Activated CD4-positive, alpha-beta T cell treated with anti-CD3 and anti-CD28 coated beads, Interleukin-2, amount 50 U/mL, for 16 hours (primary cell): ENCODE data around the gene SEMA5A.

Experiments
- DNase-seq: peaks from one replicate; pipeline ENCODE4 v3.0.0-alpha.2; 2020

SEMA5A gene

DNA sequence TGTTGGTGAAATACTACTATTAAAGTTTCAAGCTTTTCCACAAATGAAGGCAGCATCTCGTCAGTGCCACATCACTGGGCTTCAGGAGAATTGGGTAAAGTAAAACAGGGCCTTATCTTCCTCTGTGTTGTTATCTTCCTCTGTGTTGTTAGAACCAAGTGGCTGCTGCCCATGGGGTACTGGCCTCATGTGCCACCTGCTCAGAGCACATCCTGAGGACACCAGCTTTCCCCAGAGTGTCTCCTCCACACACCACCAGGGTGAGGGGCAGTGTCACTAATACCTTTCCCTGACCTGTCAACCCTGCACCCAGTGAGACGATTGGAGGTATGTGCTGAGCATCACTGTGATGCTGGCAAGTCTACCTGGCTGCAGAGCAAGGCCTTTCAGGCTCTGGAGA lies 499.9 kb downstream of the SEMA5A start:
- no peak for DNase-seq

DNA sequence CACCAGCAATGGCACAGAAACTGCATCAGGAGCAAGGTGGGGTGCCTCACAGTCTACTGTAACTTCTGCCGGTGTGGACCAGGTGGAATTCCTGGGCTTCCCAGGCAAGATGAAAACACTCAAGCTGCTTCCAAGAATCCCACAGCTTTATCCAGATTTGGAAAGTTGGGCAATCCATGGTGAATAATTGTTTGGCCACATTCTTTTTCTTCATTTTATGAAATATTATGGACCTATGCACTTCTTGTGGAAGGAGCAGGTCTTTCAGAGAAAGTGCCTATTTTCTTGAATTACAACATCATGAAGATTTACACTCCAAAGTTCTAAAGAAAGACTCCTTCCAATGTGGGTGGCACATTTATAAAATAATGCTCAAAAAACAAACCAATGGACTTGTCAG lies 503.6 kb downstream of the SEMA5A start:
- no peak for DNase-seq

DNA sequence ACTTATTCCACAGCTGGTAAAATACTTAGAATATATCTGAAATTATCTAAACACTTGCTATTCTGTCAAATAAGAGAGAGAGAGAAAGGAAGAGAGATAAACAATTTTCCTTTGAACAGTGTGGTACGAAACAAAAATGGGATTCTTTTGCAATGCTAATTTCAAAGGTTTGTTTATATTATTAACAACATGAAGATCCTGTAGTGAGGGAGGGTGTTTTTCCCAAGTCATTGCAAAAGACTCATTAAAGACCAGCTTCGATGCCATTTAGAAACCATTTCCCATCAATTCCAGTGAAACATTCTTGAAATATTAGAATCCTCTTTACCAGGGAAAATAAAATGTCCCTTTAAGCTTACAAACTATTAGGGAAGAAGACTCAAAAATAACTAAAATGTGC lies 505.4 kb downstream of the SEMA5A start:
- DNase-seq, result no peak

DNA sequence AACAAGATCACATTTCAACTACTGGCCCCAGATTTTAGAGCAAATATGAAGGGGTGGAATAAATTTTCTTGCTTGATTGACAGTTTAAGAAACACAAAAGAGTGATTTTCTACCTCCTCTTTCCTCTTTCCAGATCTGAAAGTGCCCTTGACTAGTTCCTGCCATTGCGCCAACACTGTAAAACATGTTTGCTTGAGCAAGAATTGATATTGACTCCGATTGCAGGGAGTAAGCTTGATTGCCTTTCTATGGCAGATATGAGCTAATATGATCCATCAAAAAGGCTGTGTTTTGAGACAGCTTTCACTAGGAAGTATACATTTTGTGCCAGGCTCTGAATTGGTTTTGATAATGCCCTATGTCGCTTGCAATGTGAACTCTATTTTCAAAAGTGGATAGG lies 508.8 kb downstream of the SEMA5A start:
- DNase-seq, result no peak

DNA sequence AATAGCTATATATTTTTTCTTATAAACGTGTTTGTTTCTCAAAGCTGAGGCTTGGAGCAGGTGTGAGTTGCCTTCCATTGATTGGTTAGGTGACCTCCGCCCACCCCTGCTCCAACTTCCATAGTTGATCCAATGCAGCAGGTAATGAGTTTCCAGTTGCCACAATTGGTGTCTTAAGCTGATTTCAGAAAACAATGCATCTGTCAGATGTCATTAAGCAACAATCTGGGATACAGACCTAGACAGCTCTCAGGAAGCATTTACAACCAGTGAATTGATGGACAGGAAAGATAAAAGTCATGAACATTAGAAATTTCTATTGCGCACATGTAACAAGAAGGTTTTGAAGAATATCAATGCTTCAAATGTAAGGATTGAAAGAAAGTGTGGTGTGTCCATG lies 510.5 kb downstream of the SEMA5A start:
- DNase-seq, result no peak

DNA sequence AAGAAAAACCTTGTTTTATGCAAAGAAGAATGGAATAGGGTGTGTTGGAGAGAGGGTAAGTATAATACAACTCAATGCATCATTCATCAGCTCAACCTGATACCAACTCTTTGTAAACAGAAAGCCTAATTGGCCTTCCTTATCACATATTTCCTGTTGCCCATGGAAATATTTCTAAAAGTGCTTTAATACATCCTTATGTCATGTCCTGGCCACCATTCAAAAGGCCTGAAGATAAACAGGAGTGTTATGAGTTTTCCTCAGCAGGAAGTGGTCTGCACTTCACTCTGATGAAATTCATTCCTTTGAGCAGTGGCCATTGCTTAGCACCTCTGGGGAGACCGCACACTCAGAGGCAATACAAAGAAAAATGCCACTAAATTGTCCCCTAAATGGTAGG lies 511.2 kb downstream of the SEMA5A start:
- DNase-seq, result no peak

DNA sequence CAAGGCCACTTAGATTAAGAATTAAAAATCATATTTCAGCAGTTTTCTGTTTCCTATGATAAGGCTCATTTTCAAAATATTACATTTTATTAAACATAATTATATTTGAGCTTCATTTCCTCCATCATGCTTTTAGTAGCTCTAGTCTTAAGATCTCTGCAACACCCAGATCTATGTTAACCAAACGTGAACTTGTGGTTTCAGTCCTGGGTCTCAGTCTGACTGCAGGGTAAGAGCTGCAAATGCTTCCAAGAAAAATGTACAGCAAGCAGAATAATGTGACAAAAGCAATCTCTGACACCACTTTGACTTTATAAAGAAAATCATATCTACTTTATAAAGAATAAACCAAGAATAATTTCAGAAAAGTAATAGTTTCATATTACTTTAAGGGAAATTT lies 512.4 kb downstream of the SEMA5A start:
- DNase-seq, result no peak

DNA sequence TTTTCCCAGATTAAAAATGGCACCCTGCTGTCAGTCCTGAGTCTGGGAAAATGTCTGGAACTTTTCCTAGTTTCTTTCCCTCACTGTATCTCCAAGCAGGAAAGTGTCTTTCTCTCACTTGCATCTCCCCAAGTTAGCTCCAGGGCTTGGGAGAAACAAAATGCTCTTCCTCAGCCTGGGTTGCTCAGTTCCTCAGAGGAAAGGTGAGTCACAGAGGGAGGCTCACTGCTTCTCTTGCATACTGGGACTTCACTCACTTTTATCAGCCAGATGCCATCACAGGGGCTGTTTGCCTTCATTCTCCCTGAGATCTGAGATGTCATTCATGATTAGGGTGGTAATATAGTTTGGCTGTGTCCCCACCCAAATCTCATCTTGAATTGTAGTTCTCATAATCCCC lies 519.9 kb downstream of the SEMA5A start:
- DNase-seq, result no peak

DNA sequence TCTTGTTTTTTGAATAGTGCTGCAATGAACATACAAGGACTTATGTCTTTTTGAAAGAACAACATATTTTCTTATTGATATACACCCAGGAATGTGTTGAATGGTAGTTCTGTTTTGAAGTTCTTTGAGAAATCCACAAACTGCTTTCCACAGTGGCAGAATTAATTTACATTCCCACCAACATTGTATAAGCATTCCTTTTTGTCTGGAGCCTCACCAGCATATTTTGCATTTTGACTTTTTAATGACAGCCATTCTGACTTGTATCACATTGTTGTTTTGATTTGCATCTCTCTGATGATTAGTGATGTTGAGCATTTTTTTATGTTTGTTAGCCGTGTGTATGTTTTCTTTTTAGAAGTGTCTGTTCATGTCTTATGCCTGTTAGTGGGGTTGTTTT lies 524.9 kb downstream of the SEMA5A start:
- no peak for DNase-seq

DNA sequence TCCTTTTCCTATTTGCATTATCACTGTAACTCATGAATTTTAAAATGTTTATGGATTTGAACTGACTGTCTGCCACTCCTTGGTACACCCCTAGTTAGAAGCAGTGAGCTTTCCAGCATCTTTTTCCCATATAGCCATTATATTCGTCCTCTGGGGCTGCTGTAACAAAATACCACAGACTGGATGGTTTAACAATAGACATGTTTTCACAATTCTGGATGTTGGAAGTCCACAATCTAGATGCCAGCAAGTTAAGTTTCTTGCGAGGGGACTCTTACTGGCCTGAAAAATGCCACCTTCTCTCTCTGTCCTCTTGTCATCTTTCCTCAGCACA lies 530.0 kb downstream of the SEMA5A start:
- no peak for DNase-seq

DNA sequence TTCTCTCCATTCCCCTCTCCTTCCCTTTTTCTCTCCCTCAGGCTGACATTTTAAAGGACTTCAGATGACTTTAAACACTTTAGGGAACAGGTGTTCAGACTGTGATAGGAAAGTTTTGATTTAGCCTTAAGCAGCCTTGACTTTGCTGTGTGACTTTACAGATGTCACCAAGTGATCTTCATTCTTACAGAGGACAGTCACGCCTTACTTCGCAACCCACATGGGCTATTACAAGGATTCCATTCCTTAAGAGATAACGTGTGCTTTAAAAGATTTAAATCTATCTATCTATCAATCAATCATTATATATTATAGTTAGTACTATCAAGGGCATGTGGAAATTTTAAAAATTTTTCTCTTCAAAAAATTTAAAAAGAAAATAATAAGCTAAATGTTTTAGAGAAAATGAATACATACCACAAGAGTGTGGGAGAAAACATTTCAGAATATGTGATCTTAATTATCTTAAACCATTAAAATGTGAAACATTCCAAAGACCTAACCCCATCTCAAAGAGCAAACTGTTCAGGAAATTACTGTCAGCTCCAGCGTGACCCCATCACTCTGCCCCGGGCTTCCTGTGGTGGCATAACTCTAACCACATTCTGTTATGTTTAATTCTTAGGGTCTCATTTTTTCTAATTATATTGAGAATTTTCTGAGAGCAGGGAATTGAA lies 530.5 kb downstream of the SEMA5A start:
- DNase-seq, result no peak

DNA sequence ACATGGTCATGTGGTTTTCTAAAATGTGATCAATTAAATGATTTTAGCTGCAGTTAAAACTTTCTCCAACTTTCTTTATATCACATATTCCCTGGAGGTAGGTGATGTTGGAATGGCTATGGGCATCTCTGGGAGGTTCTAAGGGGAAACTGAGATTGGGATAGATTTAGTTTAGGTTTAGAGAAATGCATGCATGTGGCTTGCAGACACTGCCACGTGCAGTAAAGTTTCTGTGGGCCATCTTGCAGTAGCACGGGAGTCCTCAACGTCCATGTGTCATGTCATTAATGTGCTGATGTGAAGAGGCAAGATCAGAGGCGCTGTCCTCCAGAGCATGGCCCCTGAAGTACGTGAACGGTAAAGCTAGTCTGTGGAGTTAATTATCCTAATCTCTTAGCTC lies 532.7 kb downstream of the SEMA5A start:
- DNase-seq, result no peak

DNA sequence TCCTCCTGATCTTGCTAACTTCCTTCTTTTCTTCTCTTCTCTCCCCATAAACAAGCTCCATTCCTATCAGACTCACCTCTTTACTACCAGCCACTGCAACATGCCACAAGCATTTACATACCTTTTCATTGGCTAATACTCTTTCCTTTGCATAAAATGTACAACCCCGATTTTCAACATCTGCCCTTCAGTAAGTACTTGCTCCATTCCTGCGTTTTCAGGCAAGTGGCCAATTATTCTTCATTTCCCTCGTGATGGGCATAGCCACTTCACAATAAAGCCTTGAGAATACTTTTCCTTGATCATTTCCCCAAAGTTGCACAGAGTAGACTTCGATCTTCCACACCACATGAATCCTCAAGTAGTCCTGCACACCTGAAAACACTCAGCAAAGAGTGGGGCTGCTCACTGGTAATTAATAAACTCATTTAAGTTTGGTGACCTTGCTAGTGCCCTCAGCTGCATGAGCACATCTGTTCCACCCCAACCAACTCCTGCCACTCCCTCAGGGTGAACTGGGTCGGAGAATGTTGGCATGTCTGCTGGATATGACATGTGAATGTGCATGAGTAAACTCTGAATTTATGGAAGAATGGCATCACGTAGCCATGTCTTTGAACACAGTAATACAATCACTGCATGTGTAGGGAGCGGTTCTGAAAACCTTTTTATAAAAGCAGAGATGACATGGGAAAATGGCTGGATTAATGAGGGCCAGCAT lies 535.8 kb downstream of the SEMA5A start:
- DNase-seq, result no peak

DNA sequence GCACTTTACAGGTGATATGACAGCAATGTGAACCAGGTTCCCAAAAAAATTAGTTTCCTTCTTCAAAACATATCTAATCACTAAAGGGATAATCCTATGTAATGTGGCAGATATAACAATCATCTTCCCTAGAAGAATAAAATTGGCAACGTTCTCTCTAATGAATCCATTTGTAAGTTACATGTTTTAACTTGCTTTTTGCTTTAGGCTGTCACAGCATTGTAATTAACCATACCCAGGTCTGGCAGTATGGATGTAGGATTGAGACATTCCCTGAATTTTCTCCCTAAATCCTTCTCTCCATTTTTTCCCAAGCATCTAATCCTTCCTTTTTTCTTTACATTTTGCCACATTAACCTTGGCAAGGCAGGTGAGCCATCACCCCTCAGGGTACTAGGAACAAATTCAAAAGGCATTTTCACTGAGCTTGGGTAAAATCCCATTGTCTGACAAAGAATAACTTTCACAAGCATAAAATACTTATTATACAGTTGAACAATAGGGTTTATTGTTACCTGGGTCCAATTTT lies 548.3 kb downstream of the SEMA5A start:
- DNase-seq, result no peak

DNA sequence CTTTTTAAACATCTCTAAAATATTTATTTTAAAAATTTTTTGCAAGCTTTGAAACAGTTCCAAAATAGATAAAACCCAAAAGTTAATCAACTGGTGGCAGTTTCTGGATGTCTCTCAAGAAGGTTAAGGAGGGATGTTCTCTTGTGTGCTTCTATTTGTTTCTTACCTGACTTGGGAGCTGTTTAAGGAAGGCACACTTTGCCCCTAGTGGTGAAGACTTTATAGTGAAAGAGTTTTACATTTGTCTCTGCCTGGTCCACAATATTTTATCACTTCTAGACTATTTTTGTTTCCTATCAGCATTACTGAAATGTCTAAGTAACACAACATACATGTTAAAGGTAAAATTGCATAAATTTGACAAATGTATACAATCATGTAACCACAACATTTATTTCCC lies 552.8 kb downstream of the SEMA5A start:
- DNase-seq, result peak; percentile 1
